HG03280 (cell line): ENCODE data around the gene VEZF1.

ENCODE experiments used
- ATAC-seq: cut with Tn5 transposase; IDR thresholded peaks from one replicate; pipeline ENCODE4 v1.9.1; 2021; ENCODE audit warnings: mild to moderate bottlenecking, moderate library complexity; ENCODE audit not compliant: unreplicated experiment

Gene VEZF1

DNA sequence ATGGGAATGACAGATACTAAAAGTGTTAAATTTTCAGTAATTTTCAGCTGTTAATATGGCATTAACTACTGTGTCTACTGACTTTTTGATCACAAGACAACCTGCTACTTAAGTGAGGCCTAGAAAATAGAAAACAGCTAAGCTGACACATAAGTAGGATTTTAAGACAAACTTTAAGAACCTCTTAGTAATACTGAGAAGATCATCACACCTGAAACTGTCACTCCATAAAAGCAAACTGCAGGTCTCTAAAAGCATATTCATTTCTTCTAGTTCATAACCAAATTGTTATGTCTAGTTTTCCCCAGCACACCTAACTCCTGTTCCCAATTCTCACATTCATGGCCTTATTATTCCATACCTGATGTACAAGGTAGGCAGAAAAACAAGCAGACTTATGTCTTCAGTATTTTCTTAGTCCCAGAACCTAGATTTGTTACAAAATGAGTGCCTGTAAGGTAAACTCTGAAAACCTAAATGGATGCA, 11.0 kb upstream of the VEZF1 start:
- no peak for ATAC-seq

DNA sequence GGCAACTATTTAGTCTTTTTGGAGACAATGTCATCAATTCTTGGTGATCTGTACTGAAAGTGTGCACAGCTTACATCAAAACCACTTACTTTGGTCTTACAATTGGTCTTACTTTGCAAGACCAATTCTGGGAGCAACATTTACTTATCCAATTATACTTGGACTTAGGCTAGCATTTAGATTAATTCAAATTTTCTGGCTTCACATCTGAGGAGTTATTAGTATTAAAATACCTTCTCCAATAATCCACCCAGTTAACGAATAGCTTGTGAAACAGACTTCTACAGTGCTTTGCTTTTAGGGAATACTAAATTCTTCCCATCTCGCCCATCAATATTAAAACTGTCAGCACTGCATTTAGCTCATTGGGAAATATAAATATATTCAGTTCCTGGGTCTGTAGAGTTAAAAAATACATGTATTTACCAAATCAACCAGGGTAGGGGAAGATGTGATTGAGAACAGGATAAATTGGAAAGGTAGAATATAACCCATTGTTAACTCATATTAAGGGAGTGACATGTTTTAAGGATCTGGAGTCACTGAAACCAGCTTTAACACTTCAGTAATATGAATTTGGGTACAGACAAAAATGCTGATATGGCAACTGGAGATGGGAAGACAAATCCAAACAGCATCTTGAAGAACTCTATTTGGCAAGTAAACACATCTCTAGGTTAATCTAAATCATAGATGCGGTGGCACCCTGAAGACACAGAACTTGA, 9.2 kb upstream of the VEZF1 start:
- ATAC-seq: no peak

DNA sequence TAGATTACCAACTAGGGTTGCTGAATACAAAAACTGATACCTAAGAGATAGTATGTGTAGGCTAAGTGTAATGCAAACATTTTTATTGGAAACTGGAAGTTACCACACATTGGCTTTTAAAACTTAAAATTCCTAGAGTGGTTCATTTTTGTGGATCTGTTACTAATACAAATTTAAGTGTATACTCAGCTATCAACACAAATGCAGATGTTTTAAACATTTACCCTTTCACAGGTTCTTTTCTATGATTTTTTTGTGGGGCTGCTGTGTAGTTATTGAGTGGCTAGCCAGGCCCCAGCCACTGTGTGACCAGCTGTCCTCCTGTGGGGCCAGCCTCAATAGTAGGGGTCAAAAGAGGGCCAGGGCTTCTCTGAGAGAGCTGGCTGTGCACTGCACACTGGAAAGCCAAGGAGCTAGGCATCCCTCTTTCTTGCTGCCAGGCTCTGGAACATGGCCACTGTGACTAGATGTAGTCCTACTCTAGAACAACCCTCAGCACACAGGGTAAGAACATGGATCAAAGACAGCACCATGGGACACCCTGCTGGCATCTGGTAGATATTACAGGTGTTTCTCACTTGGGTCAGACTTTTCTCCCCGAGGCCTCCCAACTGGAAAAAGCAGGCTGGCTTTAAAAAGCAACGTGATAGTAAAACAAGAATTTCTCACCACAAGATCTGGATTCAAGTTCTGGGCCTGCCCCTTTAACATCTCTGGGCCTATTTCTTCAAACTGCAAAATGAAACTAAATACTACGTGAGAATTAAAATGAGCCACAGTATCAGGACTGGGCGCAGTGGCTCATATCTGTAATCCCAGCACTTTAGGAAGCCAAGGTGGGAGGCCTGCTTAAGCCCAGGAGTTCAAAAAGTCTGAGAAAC, 7.3 kb upstream of the VEZF1 start:
- ATAC-seq: peak; percentile 74

DNA sequence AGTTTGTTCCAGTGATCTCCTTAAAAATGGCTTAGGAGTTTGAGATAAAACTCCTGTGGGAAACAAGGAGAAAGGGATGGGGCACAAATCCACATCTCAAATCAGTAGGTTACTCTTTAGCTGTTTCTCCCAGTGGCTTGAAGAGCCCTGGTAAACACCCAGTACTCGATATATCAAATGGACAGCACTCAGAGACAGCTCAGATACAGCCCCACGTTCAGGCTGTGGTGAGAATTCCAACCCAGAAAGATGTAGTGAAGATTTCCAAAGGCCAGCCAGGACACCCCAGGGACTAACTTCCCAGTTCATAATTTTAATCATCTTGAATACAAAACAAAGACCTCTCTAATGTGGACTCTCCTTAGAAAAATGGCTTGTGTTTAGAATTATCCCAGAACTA, 6.4 kb upstream of the VEZF1 start:
- no peak for ATAC-seq

DNA sequence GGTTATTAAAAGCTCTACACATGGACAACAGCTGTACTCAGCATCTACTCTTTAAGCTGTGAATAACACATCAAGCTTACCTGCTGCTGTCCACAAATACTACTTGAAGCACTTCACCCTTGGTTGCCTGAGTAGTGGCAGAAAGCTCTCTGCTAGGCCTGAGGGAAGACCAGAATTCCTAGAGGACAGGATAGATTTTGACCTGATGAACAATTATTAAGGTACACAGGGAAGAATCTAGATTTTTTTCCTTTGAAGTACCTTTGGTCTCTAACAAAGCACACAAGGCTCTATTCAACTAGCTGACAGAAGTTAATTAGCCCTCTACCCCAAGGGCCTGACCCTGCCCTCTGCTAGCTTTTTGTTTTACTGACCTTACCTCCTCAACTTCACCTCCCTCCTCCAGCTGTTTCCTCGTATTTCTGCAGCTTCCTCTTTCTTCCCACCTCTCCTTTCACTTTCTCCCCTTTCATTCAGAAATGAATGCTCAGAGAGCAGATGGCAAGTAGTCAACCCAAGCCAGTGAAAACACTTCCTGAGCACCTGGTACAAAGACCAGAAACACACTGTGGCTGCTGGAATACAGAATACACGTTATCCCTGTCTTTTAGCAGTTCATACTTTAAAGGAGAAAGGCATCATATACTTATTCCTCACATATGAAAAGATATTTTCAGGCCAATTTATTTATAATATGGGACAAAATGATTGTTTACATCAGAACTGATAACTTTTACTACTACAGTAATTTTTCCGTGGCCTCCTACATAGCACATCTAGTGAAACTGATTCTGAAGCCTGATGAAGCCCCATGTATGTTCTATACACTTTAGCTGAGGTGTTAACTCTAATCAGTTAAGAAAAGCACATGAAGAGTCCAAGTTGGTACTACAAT, 5.7 kb upstream of the VEZF1 start:
- no peak for ATAC-seq

DNA sequence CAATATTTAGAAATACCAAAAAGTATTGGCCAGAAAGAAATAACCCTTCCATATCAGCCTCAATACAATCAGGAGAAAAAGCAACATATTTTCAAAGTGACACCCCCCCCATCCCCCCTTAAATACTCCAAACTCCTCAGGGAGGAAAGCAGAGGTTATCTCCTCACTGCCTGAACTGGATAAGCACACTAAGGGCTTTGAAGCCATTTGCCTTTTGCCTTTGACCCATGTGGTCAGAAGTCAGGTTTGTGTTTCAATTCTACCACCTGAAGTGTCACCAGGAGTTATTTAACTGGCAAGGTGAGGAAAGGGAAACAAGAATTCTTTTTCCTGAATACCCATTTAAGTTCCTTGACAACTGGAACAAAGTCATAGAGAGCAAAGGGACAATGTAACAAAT, 3.5 kb upstream of the VEZF1 start:
- ATAC-seq: no peak

DNA sequence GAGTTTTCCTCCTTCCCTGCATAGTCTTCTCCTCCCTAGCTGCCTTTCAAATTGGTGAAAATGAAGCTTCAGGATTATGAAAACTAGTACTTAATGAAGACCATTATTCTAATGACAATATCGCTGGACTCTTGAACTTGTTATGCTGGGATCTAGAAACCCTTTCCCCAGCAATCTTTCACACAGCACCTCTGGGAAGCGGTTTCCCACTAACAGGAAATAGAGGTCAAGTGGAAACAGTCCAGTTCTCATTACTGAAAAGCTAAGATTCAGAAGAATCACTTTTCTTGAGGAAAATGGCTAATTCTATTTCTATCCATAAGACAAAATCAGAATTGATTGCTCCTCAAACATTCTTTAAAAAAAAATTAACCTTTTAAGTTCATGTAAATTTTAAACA, 2.0 kb upstream of the VEZF1 start:
- no peak for ATAC-seq

DNA sequence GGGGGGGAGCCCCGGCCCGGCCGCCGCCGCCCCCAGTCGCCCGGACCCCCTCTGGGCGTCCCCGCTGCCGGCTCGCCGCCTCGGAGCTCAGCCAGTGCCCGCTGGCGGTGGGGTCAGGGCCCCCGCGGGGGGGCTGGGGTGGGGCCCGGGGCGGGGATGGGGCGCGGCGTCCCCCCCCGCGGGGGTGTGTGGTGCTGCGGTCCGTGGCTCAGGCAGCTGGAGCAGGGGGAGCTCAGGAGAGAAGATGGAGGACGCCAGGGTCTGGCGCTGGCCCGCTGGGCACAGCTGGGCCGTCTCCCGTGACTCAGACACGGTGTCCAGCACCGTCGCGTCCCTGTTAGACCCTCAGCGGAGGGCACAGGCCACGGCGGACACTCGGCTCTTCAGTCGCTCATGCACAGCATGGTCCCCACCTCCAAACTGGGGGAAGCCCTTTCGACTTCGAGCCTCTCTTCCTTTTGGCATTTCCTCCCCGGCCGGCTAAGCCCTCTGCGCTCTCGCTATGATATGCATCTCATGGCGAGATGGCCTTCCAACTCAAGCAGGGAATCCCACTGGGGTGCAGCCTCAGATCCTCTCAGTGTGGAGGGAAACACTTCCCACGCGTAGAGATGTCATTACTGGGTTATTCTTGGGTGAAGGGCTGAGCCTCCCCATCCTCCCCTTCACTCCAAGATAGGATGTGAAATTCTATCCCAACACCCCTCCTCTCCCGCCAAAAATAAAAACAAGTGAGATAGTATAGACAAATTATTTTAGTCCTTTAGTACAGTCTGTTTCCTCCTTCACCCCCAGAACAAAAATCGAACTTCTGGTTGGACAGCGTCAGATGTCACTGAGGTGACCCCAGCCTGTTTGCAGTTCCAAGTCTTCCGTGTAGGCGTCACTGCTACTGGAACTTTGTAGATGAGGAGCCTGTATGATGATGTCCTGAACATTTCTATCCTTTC, 522 bp upstream of the VEZF1 start:
- ATAC-seq: peak; percentile 75

DNA sequence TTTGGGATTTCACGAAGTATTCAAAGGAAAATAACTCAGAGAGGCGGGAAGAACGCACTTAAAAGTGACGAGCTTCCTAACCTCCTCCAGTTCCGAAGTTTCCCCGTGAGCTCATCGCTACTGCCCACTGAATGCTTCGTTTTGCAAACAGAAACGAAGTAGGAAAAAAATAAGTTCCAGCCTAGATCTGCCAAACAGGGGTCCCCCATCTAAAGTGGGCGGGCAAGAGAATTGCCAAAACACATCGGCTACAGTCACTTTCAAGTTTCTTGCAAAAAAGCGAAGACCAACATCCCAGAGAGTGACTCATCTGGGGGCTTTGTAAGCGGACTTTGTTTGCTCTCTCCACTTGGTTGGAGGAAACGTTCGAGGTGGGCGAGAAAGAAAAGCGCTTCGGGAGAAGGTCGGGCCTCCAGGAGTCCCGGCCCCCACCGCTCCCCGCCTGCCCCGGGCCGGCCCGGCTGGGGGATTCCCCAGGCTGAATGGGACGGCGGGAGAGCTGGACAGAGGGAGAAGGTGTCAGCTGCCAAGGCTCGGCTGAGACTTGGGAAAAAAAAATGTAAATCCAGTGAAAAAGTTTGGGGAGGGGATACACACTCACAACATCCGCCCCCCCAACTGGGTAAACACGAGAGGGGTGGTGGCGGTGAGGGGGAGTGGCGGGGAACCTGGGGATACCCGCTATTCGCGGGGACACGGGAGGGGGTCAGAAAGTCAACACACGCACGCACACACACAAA, 1.0 kb downstream of the VEZF1 start:
- no peak for ATAC-seq

DNA sequence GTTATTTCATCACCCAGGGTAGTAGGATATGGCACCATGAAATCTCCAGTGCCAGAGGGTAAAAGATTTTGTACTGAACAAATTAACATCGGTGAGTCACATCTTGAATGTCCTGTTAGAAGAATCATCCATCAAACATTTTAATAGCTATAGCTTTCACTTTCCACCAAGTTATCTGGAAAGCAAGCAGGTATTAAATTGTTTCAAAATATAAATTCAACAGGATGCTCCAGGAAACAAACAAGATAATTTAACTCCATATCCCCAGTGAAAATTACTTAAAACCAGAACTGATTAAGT, 2.4 kb downstream of the VEZF1 start:
- ATAC-seq: no peak

DNA sequence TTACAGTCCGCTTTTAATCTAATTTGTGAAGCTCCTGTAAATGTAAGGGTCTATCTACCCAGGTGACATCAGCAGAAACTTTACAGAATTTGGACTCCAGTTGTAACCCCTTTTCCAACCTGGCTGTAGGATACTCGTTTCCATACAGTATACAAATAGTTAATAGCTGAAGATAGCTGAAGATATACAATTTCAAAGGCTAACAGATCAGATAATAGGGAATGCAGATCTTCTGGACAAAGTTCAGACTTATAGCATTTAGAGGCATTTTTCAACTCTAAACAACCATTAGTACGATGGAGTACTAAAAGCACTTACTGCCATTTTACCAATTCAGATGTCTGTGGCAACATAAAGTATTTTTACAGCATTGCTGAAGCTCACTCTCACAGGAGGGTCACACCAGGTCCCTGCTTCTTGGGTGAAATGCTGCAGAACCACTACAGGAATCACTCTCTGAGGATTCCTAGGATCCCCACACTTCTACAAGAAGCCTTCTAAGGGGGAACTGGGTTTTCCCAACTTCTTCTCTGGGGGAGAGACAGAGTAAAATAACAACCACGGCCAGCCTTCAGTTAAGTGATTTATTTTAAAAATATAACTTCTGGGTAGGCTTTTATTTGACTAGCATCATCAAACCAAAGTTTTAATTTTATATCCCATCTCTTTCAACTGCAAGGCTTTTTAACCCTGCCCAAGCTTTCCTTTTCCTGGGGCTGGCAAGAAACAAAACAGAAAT, 2.9 kb downstream of the VEZF1 start:
- no peak for ATAC-seq

DNA sequence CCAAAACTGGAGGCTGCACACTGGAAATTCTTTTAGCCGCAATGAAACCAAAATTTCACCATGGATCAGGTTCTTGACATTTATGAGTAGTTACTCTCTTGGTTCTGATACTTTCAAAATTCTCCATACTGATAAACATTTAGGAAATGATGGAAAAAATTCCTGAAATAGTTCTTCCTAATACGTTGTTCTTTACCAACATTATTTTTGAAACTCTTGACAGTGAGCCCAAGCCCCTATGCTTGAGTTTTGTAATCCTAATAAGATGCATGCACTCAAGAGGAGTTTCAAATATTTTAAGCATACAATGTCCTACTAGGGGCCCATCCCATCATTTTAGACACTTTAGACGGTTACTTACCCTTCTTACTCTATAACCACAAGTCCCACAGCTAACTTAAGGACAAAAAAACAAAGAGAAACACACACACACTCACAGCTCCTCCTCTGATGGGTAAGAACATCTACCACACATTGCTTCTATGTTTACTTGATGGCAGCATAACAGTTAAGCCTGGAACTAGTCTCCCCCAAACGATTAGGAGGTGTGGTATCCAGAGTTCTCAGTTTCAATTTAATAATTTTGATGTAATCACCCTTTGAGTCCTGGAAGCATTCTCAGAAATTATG, 3.7 kb downstream of the VEZF1 start:
- no peak for ATAC-seq

DNA sequence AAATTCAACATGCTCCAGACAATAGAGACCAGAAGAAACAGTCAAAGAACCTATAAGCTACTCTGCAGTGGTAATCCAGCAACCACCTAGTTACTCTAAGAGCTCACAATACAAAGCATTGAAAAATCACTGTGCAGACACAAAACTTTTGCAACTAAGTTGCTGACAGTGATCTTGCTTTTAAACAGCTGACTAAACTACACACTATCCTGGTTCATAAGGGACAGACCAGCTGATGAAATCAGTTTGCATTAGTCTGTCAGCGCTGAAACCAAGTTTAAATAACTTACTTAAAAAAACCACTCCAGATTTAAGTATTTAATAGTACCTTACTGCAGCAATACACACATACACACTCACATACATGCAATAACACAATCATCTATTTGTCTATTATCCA, 4.6 kb downstream of the VEZF1 start:
- ATAC-seq: no peak

DNA sequence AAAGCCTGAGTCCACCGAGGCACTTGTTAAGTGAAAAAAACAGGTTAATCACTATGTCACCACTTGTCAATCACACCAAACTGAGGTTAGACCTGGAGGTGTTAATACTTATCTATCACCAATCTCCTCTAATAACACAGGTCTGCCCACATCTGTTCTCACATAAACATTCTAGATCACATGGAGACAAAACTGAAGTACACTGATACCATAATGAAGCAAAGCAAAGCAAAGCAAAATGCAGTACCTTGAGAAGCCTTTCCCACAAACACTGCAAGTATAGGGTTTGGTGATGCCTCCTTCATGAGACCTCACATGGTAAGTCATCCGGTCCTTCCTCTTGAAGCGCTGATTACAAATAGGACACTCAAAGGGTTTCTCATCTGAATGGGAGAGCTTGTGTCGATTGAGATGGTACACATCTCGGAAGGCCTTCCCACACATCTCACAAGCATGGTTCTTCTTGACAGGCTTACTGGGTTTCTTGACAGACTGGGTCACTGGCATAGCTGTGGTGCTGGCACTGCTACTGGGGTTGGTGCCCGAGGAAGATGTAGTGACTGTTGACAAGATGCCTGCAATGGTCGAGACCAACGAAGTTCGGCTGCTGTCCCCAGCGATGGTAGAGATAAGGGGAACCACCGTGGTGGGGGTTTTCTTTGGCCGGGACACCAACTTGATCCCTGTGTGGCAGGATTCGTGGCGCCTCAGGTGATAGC, 5.4 kb downstream of the VEZF1 start:
- ATAC-seq: no peak

DNA sequence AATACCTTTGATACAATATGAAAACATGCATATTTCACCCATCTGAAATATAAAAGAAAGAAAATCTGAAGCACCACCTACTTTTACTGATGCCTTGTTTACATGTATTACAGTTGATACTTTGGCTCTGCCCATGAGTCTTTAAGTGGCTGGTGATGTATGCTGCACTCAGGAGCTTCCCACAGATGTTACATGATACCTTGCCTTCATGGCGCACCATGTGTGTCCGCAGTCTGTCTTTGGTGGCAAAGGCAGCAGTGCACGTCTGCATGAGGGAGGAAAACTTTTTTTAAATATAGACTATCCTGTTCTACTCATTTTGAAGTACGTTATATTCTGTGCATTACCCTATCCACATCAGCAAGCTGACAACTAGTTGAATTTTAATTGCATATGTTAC, 7.5 kb downstream of the VEZF1 start:
- ATAC-seq: no peak

DNA sequence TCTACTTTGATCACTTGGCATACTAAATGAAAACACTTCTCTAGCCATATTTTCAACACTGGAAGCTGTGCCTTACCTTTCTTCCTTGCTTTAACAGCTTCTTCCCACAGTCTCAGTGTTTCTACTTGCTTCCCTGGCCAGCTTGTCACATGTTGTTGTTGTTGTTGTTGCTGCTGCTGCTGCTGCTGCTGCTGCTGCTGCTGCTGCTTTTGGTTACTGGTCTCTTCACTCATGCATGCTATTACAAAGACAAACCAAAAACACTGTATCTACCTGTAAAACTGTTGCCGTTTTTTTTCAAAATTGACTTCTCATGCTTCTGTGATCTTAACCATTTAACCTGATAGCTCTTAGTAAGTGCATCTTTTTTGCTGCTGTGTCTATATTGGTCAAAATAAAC, 9.0 kb downstream of the VEZF1 start:
- no peak for ATAC-seq

DNA sequence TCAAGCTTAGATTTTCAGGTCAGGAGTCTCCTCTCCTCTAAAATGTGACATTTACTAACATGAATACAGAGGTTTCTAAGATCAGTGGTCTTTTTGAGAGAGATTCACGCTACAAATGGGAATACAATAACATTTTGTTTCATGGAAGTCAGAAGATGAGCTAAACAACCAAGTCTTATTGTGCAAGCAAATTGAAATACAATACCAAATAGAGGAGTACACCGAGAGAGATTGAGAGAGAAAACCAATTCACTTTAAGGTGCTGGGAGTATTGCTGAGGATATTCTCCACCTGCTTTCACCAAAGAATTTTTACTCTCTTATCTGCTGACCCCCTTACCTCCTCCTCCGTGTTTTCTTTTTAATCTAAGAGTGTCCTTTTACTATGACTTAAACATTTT, 11.5 kb downstream of the VEZF1 start:
- ATAC-seq: no peak

DNA sequence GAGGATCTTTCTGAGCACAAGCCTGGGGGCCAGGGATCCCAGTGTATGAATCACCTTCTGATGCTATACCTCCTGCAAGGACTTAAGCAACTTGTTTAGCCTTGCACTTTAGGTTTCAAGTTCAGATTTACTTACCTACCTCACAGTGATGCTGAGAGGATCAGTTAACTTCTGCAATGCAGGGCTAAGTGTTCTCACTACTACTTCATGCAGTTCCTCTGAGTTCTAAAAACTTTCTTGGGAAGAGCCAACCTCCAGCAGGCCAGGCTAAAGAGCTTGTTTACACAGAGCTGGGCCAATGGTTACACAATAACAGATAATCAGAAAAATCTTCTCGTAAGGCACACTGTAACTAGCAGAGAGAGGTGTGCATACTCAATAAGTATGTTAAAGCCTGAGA, 13.0 kb downstream of the VEZF1 start:
- no peak for ATAC-seq
